Glomerular visceral epithelial cell (primary cell): ENCODE results near the gene C11orf87.

ENCODE experiments used
- DNase-seq: peaks from one replicate; pipeline ENCODE4 v3.0.0-alpha.2; 2016; ENCODE audit errors: extremely low spot score

The C11orf87 gene

GRCh38 chr11:109421981-109422869, at the start of gene C11orf87:
TSS of gene C11orf87 (plus strand) at chr11:109422190. CDS start at chr11:109423634, 1,444 bp downstream.
- DNase-seq: peak; percentile 6

DNA sequence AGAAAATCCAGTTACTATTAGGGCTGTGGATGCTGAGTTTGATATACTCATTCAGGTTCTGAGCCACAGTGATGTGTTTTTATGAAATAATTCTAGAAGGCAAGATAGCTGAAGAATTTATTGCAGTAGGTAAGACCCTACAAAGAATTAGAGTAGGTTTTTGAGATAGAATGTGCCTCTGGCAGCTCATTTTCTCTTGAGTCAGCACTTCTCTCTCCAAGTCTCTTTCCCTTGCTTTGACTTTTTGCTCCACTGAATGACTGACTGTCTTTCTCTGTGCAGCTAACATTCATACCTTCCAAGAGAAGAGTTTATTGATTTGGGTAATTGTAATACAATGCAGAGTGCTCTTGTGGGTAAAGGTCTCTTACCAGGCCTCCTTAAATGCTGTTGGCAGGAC, 48.0 kb upstream of the C11orf87 start:
- DNase-seq: no peak

DNA sequence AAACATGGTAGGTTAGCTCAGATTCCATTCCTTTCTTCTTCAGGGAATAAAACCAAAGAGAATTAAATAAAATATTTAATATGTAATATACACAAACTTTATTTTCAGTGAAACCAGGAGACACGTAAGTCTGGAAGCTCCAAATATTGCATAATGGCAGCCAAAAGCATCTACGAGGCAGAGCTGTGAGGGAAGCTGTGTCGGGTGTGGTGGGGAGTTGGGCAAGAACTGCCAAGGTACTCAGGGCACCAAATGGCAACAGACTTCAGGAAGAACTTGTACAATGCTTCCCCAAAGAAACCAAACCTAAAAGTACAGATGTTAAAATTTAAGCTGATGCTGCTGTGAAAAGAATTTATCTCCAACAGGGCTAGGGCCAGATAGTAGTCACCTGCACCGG, 47.5 kb upstream of the C11orf87 start:
- no peak for DNase-seq

DNA sequence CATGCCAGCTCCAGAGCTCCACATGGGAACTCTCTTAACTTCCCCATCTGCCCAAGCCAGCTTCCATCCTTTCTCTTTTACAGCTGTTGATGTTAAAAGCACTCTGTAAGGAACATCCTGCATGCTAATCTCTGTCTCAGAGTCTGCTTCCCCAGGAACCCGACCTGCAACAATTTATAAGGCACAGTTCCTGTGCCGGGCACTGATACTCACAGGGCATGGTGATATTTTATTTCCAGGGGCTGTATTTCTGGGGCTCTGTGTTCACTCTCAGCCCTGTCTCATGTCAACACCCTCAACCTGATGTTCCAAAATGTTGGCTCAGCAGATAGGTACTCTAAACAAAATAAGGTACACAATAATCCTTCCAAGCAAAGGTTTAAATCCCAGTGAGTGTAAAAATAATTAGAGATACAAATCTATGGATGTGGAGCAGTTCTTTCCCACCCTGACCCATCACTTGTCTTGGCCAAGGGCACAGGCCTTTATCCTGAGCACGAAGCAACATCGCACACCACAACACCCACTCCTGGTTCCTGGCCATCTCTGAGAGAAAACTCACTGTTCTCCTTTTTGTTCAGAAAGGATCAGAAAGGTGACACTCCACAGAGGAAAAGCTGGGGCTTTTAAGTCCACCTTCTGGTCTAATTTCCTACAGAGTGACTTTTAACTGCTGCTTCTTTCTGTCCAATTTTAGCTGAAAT, 44.8 kb upstream of the C11orf87 start:
- no peak for DNase-seq

- DNase-seq: no peak
Observed at GRCh38 chr11:109378034-109378433, 44.0 kb upstream of the C11orf87 start.

GRCh38 chr11:109383306-109383705, 38.7 kb upstream of the C11orf87 start:
- DNase-seq: no peak

- DNase-seq: no peak
Observed at GRCh38 chr11:109384873-109385272, 37.1 kb upstream of the C11orf87 start.

DNA sequence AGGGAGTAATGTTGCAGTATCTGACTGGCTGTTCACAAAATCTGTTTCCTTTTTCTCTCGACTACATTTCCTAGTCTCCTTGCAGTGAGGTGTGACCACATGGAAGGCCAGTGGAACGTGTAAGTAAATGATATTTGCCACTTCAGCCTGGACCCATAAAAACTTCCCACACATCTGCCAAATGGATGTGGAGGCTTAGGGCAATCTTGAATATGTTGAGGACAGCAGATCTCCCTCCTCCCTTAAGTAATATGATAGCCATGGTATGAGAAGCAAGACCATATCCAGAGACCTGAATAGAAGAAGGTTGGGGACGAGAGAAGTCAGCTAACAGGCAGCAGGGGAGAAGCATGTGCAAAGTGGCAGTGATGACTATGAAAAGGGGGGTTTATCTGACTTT, 33.0 kb upstream of the C11orf87 start:
- DNase-seq: no peak

- DNase-seq: no peak
Observed at GRCh38 chr11:109390752-109391151, 31.2 kb upstream of the C11orf87 start.

DNA sequence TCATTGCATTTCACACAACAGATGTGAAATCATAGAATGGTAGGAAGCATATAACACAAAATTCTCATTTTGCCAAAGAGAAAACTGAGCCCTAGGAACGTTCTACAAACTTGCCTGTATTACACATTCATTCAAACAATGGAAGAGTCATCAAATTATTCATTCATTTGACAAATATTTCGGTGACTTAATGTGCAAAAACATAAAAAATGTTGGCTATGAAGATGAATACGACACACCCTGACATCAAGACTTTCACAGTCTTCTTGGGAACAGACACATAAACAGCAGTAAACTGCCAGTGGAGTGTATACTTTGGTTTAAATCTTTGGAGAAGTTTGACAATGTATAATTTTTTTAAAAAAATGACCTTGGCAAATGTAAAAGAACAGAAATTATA, 20.4 kb upstream of the C11orf87 start:
- DNase-seq: no peak

DNA sequence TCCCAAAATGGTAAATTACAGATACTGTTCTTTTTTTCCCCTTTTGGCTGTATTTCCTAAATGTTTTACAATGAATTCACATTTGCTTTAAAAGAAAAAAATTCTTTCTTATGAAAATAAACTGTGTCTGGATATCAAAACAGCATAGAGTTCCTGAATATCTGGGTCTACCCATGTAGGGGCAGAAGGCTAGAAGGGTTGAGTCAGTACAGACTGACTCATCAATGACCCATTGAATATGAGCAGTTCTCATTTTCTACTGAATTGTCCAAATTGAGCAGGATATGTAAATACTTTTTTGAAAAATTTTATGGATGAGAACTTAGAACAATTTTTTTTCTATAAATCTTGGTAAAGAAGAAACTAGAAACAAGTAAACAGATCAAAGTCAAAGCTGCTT, 16.3 kb upstream of the C11orf87 start:
- no peak for DNase-seq

GRCh38 chr11:109416601-109417000, 5.4 kb upstream of the C11orf87 start:
- DNase-seq: no peak

GRCh38 chr11:109422870-109423465, 978 bp downstream of the C11orf87 start:
- DNase-seq: peak; percentile 31

- peak; percentile 3 for DNase-seq
Observed at GRCh38 chr11:109423466-109424190, 1.6 kb downstream of the C11orf87 start.

DNA sequence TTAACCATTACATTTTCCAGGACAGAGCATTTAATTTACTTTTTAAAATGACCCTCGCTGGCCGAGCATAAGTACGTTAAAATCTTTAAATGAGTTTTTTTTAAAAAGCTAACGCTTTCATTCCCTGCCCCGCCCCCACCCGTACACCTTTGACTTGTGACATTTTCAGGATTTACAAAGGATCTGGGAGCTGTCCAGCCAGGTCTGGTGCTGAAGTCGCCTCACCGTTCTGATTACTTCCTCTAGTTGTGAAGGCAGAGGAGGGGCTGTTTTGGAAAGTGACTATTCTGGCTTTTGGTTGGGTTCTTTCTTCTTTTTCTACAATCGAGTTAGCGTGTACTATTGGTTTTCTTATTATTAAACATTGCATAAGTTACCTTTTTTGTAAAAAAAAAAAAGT, 2.9 kb downstream of the C11orf87 start:
- DNase-seq: peak; percentile 24

DNA sequence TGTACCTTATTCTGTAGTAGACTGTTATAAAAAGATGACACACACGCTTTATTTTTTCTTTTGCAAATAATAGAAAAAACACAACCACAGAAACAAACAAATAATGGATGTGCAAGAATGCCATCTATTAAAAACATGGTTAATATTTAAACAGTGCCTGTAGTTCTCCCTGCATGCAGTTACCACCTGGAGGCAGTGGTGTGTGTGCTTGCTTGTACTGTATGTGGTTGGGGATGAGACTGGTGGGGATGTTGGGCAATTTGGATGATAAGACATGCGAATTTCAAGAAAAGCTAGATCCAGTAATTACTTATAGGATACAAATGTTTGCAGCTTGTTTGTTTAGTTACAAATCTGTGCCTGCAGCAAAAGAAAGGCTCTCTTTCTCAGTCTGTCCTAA, 3.6 kb downstream of the C11orf87 start:
- no peak for DNase-seq

- DNase-seq: no peak
Observed at GRCh38 chr11:109426442-109427240, 4.7 kb downstream of the C11orf87 start.

- no peak for DNase-seq
Observed at GRCh38 chr11:109432105-109432504, 10.1 kb downstream of the C11orf87 start.

DNA sequence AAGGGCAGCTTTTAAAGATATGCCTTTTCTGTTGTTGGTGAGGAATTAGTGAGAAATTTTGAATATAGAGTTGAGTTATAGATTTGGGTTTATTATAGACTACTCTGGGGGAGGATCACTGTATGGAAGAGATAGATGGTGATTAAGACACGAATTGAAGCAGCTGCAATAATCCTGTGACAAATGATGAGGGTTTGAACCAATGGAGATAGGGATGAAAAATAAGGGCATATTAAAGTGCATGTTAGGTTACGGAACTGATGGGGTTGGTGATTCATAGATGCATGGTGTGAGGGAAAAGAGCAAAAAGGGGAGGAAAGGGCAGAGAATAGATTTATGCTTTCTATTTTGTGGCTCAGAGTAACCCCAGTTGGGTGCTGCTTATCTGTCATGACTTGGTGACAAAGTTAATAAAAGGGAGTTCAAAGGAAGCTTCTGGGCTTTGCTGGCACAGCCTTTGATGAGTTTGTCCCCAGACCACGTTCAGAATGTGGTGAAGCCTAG, 11.8 kb downstream of the C11orf87 start:
- no peak for DNase-seq

GRCh38 chr11:109435121-109435742, 13.2 kb downstream of the C11orf87 start:
- no peak for DNase-seq
